ENCODE data around the gene URM1.

URM1 gene

GRCh38 chr9:128428644-128429512 is 57.7 kb downstream of the URM1 start:
- DNase-seq (ENCODE audit: low spot score), result no peak
- TF ChIP-seq CTCF (IDR thresholded peaks at IDR 0.05; ENCODE audit: extremely low read depth, missing control alignments), result no peak

- no peak for DNase-seq (ENCODE audit: low spot score)
- no peak for TF ChIP-seq CTCF (IDR thresholded peaks at IDR 0.05; ENCODE audit: extremely low read depth, missing control alignments)
Measured at GRCh38 chr9:128429513-128430086, 58.4 kb downstream of the URM1 start.

- DNase-seq (ENCODE audit: low spot score), result no peak
- no peak for TF ChIP-seq CTCF (IDR thresholded peaks at IDR 0.05; ENCODE audit: extremely low read depth, missing control alignments)
Measured at GRCh38 chr9:128431207-128431606, 60.0 kb downstream of the URM1 start.

- DNase-seq (ENCODE audit: low spot score), result no peak
- no peak for TF ChIP-seq CTCF (IDR thresholded peaks at IDR 0.05; ENCODE audit: extremely low read depth, missing control alignments)
Measured at GRCh38 chr9:128434340-128434739, 63.2 kb downstream of the URM1 start.

GRCh38 chr9:128435611-128436010 is 64.4 kb downstream of the URM1 start:
- no peak for TF ChIP-seq CTCF (IDR thresholded peaks at IDR 0.05; ENCODE audit: extremely low read depth, missing control alignments)
- DNase-seq (ENCODE audit: low spot score), result no peak

- peak; percentile 89 for DNase-seq (ENCODE audit: low spot score)
- TF ChIP-seq CTCF (IDR thresholded peaks at IDR 0.05; ENCODE audit: extremely low read depth, missing control alignments), result peak; percentile 98
Measured at GRCh38 chr9:128438343-128439109, 67.4 kb downstream of the URM1 start.

- no peak for TF ChIP-seq CTCF (IDR thresholded peaks at IDR 0.05; ENCODE audit: extremely low read depth, missing control alignments)
- DNase-seq (ENCODE audit: low spot score), result no peak
Measured at GRCh38 chr9:128439273-128439672, 68.1 kb downstream of the URM1 start.
